GM12874 (cell line): ENCODE data around the gene PRKCD.

Experiments
- TF ChIP-seq, protein P1 (sequence below): IDR thresholded peaks from 2 replicates; pipeline ENCODE4 v1.5.1; 2011; ENCODE audit warnings: low read depth, mild to moderate bottlenecking, control low read depth, low read length, moderate library complexity; ENCODE audit not compliant: insufficient read depth

Gene PRKCD

DNA sequence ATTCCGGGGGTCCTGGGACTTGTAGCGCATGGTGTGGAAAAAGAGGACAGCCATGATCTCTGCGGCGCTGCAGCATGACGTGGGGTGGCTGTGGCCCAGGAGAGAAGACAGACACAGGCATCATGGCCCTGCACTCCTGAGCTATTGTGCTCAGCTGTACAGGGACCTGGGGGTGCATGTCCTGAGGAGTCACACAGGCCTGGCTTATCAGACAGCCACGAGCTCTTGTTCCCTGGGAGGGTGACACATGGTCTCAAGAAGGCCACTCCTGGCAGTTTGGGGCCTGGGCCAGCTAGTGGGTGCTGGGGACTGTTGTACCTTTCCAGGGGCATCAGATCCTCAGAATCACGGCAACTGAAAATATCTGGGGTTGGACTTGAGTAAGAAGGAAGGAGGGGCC, 81.1 kb downstream of the PRKCD start:
- TF ChIP-seq, protein P1, sequence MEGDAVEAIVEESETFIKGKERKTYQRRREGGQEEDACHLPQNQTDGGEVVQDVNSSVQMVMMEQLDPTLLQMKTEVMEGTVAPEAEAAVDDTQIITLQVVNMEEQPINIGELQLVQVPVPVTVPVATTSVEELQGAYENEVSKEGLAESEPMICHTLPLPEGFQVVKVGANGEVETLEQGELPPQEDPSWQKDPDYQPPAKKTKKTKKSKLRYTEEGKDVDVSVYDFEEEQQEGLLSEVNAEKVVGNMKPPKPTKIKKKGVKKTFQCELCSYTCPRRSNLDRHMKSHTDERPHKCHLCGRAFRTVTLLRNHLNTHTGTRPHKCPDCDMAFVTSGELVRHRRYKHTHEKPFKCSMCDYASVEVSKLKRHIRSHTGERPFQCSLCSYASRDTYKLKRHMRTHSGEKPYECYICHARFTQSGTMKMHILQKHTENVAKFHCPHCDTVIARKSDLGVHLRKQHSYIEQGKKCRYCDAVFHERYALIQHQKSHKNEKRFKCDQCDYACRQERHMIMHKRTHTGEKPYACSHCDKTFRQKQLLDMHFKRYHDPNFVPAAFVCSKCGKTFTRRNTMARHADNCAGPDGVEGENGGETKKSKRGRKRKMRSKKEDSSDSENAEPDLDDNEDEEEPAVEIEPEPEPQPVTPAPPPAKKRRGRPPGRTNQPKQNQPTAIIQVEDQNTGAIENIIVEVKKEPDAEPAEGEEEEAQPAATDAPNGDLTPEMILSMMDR = no peak
